A673 (cell line): Measurements from ENCODE around the gene GTF3C5. TPM values are rescaled to one million over a fixed set of nuclear protein-coding genes. Genes with fewer than 3 reads are reported as not detected.

Experiments
- BruUV-seq: library from RNA; stranded (reverse); fragments of 400-500 nt; replicated peaks from 2 replicates; lab custom pipeline; 2021; lab: Mats Ljungman, UMichigan
- CTCF ChIA-PET: fragments of 300-600 bp; sonication (Branson Sonifier 250); formaldehyde crosslinking; loops from one replicate; lab custom pipeline; 2022; ENCODE audit warnings: antibody characterized with exemption; lab: Charles Lee
- POLR2A ChIA-PET: fragments of 300-600 bp; sonication (Branson Sonifier 250); formaldehyde crosslinking; loops from one replicate; lab custom pipeline; 2022; ENCODE audit warnings: antibody characterized with exemption; ENCODE audit not compliant: low non-redundant PET; lab: Charles Lee
- DNase-seq: peaks from one replicate; pipeline ENCODE4 v3.0.0-alpha.2; 2015; ENCODE audit warnings: low spot score
- H3K27ac ChIP-seq: fragments of 200-600 bp; sonication (generic); 2 replicates; pipeline ENCODE4 v1.5.1; 2016; ENCODE audit warnings: mixed run types, low read depth, mild to moderate bottlenecking, mixed read lengths, antibody characterized with exemption, low read length; ENCODE audit not compliant: poor library complexity, severe bottlenecking
- H3K27me3 ChIP-seq: fragments of 200-600 bp; sonication (generic); replicated peaks from 2 replicates; pipeline ENCODE4 v1.6.1; 2017; ENCODE audit warnings: mixed run types, low read depth, mild to moderate bottlenecking, mixed read lengths, antibody characterized with exemption, low read length; ENCODE audit not compliant: insufficient read depth, poor library complexity
- H3K36me3 ChIP-seq: fragments of 200-600 bp; sonication (generic); 2 replicates; pipeline ENCODE4 v1.6.1; 2016; ENCODE audit warnings: mixed run types, mild to moderate bottlenecking, mixed read lengths, antibody characterized with exemption, low read length; ENCODE audit not compliant: insufficient read depth, poor library complexity, severe bottlenecking
- H3K4me1 ChIP-seq: fragments of 200-600 bp; sonication (generic); 2 replicates; pipeline ENCODE4 v1.6.1; 2017; ENCODE audit warnings: mixed run types, mild to moderate bottlenecking, mixed read lengths, antibody characterized with exemption, low read length; ENCODE audit not compliant: insufficient read depth, poor library complexity, severe bottlenecking
- H3K4me3 ChIP-seq: fragments of 200-600 bp; sonication (generic); 2 replicates; pipeline ENCODE4 v1.5.1; 2016; ENCODE audit warnings: low read depth, mixed run types, mild to moderate bottlenecking, mixed read lengths, low read length; ENCODE audit not compliant: poor library complexity, severe bottlenecking
- H3K9me3 ChIP-seq: fragments of 200-600 bp; sonication (generic); 2 replicates; pipeline ENCODE4 v1.6.1; 2016; ENCODE audit warnings: mixed run types, low read depth, mild to moderate bottlenecking, mixed read lengths, antibody characterized with exemption, low read length; ENCODE audit not compliant: poor library complexity, severe bottlenecking
- CTCF ChIP-seq: fragments of 300-800, 200-600 bp; sonication (generic); conservative IDR thresholded peaks from 2 replicates; pipeline ENCODE4 v1.5.1; 2017; ENCODE audit warnings: low read depth, mild to moderate bottlenecking, antibody characterized with exemption, low read length, moderate library complexity, mixed read lengths
- EZH2 ChIP-seq: fragments of 200-600 bp; sonication (generic); IDR thresholded peaks from 2 replicates; pipeline ENCODE4 v1.6.1; 2017; ENCODE audit warnings: borderline replicate concordance, low read depth, mild to moderate bottlenecking, mixed read lengths, antibody characterized with exemption, low read length; ENCODE audit not compliant: poor library complexity, severe bottlenecking
- intact Hi-C: fragments of 100-400 bp; cut with micrococcal nuclease; formaldehyde crosslinking; loops from one replicate; pipeline ENCODE4 v1.10.0; 2022; ENCODE audit not compliant: unreplicated experiment
- total RNA-seq: library from RNA; stranded (reverse); gene quantifications from 2 replicates; pipeline ENCODE4 v1.2.3, GENCODE V29; 2021

Gene GTF3C5
- total RNA-seq, 1 experiment from 2014 or later, result 99.9 TPM

- Histone ChIP-seq H3K27me3 (no peaks in the 10 kb centered on the region), H3K4me1 (peaks cover 10% of the 10 kb centered on the region), H3K36me3 (peaks cover 48% of the 10 kb centered on the region), H3K4me3 (no peak overlapping the region), H3K9me3 (no peaks in the 10 kb centered on the region), H3K27ac (no peak overlapping the region)
- CTCF ChIA-PET, result no interaction called here
- TF ChIP-seq CTCF (no peak), EZH2 (no peak)
- no TSS peak for BruUV-seq
- POLR2A ChIA-PET, result no interaction called here
- no peak for DNase-seq
- intact Hi-C loops, result loop anchor here (5.0 kb wide), 1 partner anchor 104 kb away; no protein-coding TSS in a partner anchor
Observed at GRCh38 chr9:133043449-133044035, 12.7 kb downstream of the GTF3C5 start.

GRCh38 chr9:133044125-133044524 is 13.3 kb downstream of the GTF3C5 start:
- H3K4me3 ChIP-seq, result no peak overlapping the region
- no peaks in the 10 kb centered on the region for H3K9me3 ChIP-seq
- ChIA-PET POLR2A (no interaction called here), CTCF (no interaction called here)
- BruUV-seq, result no TSS peak
- no peaks in the 10 kb centered on the region for H3K27me3 ChIP-seq
- no peak for TF ChIP-seq CTCF
- no peak for TF ChIP-seq EZH2
- H3K36me3 ChIP-seq, result peaks cover 48% of the 10 kb centered on the region
- intact Hi-C loops, result loop anchor here (5.0 kb wide), 1 partner anchor 103 kb away; no protein-coding TSS in a partner anchor
- no peak overlapping the region for H3K27ac ChIP-seq
- no peak for DNase-seq
- H3K4me1 ChIP-seq, result peaks cover 10% of the 10 kb centered on the region

- BruUV-seq, result no TSS peak
- no peak overlapping the region for H3K27ac ChIP-seq
- TF ChIP-seq CTCF (no peak), EZH2 (no peak)
- H3K4me3 ChIP-seq, result no peak overlapping the region
- no peaks in the 10 kb centered on the region for H3K9me3 ChIP-seq
- intact Hi-C loops, result loop anchor here (5.0 kb wide), 1 partner anchor 103 kb away; no protein-coding TSS in a partner anchor
- no peaks in the 10 kb centered on the region for H3K27me3 ChIP-seq
- no peak for DNase-seq
- H3K4me1 ChIP-seq, result peaks cover 5% of the 10 kb centered on the region
- POLR2A ChIA-PET, result no interaction called here
- CTCF ChIA-PET, result no interaction called here
- H3K36me3 ChIP-seq, result peaks cover 48% of the 10 kb centered on the region
Observed at GRCh38 chr9:133044661-133045060, 13.9 kb downstream of the GTF3C5 start.
